Measurements from ENCODE around the gene TBRG4.

Gene TBRG4

GRCh38 chr7:45060295-45060694 lies 51.2 kb downstream of the TBRG4 start:
- DNase-seq (ENCODE audit: extremely low read depth in 1 of 2, low read depth in 1 of 2) = no peak

DNA sequence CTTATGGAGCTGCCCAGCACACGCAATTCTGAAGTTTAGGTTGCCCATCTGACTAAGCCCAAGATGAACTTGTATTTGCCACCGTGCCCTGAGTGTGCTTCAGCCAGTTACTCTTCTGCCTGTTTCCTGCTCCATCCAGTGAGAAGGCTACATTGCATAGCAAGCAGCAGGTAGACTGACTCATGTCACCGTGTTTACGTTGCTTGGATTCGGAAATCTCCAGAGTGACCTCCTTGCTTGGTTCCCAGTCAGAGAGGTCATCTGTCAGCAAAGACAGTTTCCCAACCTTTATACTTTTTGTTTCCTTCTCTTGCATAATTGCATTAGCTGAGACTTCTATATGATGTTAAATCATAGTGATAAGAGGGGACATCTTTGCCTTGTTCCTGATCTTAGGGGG lies 53.6 kb downstream of the TBRG4 start:
- no peak for DNase-seq (ENCODE audit: extremely low read depth in 1 of 2, low read depth in 1 of 2)

DNA sequence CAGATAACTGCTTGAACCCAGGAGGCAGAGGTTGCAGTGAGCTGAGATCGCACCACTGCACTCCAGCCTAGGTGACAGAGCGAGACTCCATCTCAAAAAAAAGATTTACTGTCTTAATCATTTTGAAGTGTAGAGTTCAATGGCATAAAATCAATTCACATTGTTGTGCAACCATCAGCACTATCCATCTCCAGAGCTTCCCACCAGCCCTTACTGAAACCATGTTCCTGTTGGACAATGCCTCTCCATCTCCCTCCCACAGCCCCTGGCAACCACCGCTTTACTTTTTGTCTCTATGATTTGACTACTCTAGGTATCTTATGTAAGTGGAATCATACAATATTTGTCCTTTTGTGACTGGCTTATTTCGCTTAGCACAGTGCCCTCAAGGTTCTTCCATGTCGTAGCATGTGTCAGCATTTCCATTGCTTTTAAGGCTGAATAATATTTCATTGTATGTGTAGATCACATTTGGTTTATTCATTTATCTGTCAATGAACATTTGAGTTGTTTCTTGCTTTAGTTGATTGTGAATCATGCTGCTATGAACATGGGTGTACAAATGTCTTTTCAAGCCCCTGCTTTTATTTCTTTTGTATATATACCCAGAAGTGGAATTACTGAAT lies 55.8 kb downstream of the TBRG4 start:
- DNase-seq (ENCODE audit: extremely low read depth in 1 of 2, low read depth in 1 of 2) = no peak

DNA sequence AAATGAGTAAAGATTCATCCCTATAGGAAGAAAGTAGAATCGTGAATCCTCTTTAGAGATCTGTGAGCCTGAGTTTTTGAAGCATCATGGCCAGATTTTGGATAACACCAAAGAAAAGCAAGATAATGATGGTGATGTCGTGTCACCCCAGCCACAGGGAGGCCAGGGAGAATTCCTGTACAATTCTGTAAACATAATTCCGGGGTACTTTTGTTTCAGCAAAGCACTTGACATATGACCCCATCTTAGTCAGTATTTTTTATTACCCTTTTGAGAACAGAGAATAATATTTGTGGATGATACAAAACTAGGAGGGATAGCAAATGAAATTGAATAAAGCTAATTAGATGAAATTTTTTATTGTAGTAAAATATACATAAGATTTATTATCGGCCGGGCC lies 56.5 kb downstream of the TBRG4 start:
- no peak for DNase-seq (ENCODE audit: extremely low read depth in 1 of 2, low read depth in 1 of 2)

GRCh38 chr7:45054442-45054841 lies 57.1 kb downstream of the TBRG4 start:
- DNase-seq (ENCODE audit: extremely low read depth in 1 of 2, low read depth in 1 of 2) = no peak

GRCh38 chr7:45053941-45054340 lies 57.6 kb downstream of the TBRG4 start:
- DNase-seq (ENCODE audit: extremely low read depth in 1 of 2, low read depth in 1 of 2) = no peak

- no peak for DNase-seq (ENCODE audit: extremely low read depth in 1 of 2, low read depth in 1 of 2)
Observed at GRCh38 chr7:45053401-45053800, 58.1 kb downstream of the TBRG4 start.

- DNase-seq (ENCODE audit: extremely low read depth in 1 of 2, low read depth in 1 of 2) = no peak
Observed at GRCh38 chr7:45052011-45052410, 59.5 kb downstream of the TBRG4 start.

DNA sequence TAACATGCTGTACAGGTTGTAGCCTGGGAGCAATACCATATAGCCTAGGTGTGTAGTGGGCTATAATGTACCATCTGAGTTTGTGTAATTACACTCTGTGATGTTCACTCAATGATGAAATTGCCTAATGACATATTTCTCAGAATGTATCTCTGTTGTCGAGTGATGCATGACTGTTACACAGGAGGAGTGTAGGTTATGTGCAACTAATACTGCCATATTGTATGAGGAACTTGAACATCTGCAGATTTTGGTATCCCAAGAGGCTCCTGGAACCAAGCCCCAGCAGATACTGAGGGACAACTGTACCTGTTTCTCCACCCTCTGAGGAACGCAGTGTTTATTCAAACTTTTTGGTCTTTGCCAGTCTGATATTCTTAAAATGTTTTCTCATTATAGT lies 61.3 kb downstream of the TBRG4 start:
- DNase-seq (ENCODE audit: extremely low read depth in 1 of 2, low read depth in 1 of 2) = no peak

Measured in stimulated activated CD8-positive, alpha-beta memory T cell treated with anti-CD3 and anti-CD28 coated beads, Interleukin-7, amount 100 ng/mL, for 48 hours (primary cell).